Stimulated activated CD4-positive, alpha-beta T cell treated with anti-CD3 and anti-CD28 coated beads, Interleukin-2, amount 100 ng/mL, for 24 hours (primary cell): ENCODE measurements around the gene MSI2.

Source experiments
- DNase-seq, 2 donors: peaks; one replicate each; pipeline ENCODE4 v3.0.0-alpha.2; 2020

The MSI2 gene

GRCh38 chr17:57713140-57713539 is 456.8 kb downstream of the MSI2 start:
- no peak for DNase-seq

DNA sequence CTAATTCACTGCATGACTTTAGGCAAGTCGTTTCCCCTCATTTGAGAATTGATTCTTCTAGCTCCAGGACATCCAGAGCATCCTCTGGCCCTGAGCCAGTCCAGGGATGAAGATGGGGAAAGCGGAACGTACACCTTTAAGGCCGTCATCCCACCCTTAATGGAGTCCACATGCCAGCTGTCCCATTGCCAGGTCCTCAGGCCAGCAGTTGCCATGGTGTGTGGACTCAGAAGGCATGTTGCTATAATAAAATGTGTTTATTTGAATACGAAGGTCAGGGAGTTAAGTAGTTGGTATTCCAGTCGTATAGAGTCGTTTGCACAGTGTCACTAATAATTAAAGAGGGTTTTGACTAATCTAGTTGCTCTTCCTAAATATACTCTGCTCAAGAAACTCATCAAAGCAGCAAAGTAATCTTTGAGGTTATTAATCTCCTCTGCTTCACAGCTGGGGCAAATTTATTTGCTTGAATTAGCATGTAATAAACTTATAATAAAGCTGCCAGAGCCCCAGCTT is 458.4 kb downstream of the MSI2 start:
- DNase-seq, result no peak

- DNase-seq, result no peak
These were observed 459.7 kb downstream of the MSI2 start for GRCh38 chr17:57715981-57716380.

GRCh38 chr17:57718878-57719277 is 462.6 kb downstream of the MSI2 start:
- no peak for DNase-seq

GRCh38 chr17:57720386-57721035 is 464.2 kb downstream of the MSI2 start:
- DNase-seq, result no peak

GRCh38 chr17:57721967-57722703 is 465.8 kb downstream of the MSI2 start:
- DNase-seq, result no peak

DNA sequence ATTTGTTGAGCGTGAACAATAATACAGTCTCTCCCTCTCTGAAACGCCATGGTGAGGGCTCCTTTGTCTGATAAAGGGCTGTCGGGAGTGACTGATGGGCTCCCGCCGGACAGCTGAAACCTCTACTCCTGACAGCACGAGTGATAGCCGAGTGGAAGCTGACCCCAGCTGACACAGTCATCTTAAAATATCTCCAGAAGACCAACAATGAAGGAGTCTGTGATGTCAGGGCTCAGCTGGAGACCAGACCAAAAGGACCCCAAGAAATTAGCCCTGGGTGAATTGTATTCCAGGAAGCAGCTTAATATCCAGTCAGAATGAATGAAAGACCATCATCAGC is 466.4 kb downstream of the MSI2 start:
- DNase-seq, result no peak

GRCh38 chr17:57723427-57724025 is 467.2 kb downstream of the MSI2 start:
- no peak for DNase-seq

GRCh38 chr17:57724026-57724728 is 467.9 kb downstream of the MSI2 start:
- no peak for DNase-seq

- no peak for DNase-seq
These were observed 468.4 kb downstream of the MSI2 start for GRCh38 chr17:57724729-57725125.

GRCh38 chr17:57726213-57726790 is 470.0 kb downstream of the MSI2 start:
- no peak for DNase-seq

DNA sequence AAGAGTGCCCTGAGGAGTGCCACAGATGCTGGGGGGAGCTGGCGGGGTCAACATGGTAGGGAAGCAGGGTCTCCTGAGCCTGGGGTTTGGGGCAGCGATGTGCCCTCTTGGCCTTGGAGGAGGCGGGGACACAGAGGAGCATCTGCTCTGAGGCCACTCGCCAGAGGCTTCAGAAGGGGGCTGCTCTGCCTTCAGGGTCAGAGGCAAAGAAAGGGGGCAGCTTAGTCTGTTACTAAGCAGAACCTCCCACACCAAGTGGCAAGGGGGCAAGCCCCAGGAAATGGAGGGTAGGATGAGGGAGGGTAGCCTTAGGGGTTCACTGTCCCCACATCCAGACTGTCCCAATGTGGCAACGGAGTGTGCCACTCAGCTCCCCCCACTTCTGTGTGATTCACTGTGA is 470.5 kb downstream of the MSI2 start:
- no peak for DNase-seq

- DNase-seq, result no peak
These were observed 471.4 kb downstream of the MSI2 start for GRCh38 chr17:57727630-57728175.

GRCh38 chr17:57730026-57730701 is 473.8 kb downstream of the MSI2 start:
- DNase-seq, result no peak

- DNase-seq, result no peak
These were observed 475.7 kb downstream of the MSI2 start for GRCh38 chr17:57732062-57732461.

- DNase-seq, result no peak
These were observed 476.8 kb downstream of the MSI2 start for GRCh38 chr17:57733085-57733484.
